Fibroblast of lung (primary cell): ENCODE results near the gene PPP2R1A.

Source experiments
- EZH2 ChIP-seq: IDR thresholded peaks from 2 replicates; pipeline ENCODE4 v1.5.1; 2012; ENCODE audit warnings: low read length, control low read depth, mild to moderate bottlenecking; ENCODE audit errors: missing control alignments
- TF ChIP-seq, protein P1 (sequence below), 2 donors: IDR thresholded peaks in 1 of 2; conservative IDR thresholded peaks in 1 of 2; 1 replicate in 1 of 2; 2 replicates in 1 of 2; pipeline ENCODE4 v1.5.1; 2011 to 2012; ENCODE audit warnings: low read length in 2 of 2, control low read depth in 1 of 2, inconsistent platforms in 1 of 2, low read depth in 1 of 2, mild to moderate bottlenecking in 1 of 2

DNA sequence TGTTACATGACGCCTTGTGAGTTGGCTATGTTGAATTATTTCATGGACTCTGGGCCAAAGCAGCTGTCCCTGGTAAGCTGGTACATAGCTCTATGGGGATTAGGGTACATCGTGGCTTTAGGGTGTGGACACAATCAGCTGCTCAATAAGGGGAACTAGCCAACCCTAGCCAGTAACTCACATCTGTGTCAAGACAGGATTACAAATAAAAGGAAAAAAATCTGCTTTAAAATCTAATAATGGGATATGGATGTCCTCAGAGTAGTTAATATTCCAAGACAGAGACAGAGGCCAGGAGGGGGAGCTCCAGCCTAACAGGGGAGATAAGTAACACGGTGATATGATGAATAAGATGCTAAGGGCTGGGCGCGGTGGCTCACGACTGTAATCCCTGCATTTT lies 58.4 kb downstream of the PPP2R1A start:
- TF ChIP-seq, protein P1, sequence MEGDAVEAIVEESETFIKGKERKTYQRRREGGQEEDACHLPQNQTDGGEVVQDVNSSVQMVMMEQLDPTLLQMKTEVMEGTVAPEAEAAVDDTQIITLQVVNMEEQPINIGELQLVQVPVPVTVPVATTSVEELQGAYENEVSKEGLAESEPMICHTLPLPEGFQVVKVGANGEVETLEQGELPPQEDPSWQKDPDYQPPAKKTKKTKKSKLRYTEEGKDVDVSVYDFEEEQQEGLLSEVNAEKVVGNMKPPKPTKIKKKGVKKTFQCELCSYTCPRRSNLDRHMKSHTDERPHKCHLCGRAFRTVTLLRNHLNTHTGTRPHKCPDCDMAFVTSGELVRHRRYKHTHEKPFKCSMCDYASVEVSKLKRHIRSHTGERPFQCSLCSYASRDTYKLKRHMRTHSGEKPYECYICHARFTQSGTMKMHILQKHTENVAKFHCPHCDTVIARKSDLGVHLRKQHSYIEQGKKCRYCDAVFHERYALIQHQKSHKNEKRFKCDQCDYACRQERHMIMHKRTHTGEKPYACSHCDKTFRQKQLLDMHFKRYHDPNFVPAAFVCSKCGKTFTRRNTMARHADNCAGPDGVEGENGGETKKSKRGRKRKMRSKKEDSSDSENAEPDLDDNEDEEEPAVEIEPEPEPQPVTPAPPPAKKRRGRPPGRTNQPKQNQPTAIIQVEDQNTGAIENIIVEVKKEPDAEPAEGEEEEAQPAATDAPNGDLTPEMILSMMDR (conservative IDR thresholded peaks at IDR 0.05 in 1 of 2, IDR thresholded peaks at IDR 0.05 in 1 of 2; ENCODE audit: low read depth in 1 of 2, low read length in 2 of 2): peak; percentile 34 to 42
- TF ChIP-seq EZH2: no peak
